HG02970 (cell line): Measurements from ENCODE around the gene EDN2.

ENCODE experiments used
- ATAC-seq: cut with Tn5 transposase; IDR thresholded peaks from one replicate; pipeline ENCODE4 v1.9.1; 2021; ENCODE audit warnings: mild to moderate bottlenecking, moderate library complexity, moderate number of reproducible peaks; ENCODE audit not compliant: unreplicated experiment, low FRiP score

The EDN2 gene

GRCh38 chr1:41500378-41500777 lies 15.9 kb upstream of the EDN2 start:
- no peak for ATAC-seq

GRCh38 chr1:41499591-41499990 lies 15.1 kb upstream of the EDN2 start:
- ATAC-seq: no peak

DNA sequence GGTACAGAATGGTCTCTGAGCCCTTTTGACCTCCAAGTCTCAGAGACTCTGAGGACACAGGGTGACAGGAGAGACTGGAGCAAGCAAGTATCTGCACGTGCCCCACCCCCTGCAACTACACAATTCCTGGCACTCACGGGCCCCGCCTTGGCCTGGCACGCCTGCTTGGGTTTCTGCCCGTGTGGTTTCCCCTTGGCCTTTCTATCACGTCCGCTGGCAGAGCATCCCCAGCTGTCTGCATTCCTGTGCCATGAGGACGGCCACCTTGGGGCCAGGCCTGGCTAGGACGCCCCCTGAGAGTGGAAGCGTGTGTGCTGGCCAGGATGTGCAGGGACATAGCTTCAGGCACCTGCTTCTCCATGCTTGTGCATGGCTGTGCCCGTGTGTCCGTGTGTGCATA lies 14.3 kb upstream of the EDN2 start:
- no peak for ATAC-seq

DNA sequence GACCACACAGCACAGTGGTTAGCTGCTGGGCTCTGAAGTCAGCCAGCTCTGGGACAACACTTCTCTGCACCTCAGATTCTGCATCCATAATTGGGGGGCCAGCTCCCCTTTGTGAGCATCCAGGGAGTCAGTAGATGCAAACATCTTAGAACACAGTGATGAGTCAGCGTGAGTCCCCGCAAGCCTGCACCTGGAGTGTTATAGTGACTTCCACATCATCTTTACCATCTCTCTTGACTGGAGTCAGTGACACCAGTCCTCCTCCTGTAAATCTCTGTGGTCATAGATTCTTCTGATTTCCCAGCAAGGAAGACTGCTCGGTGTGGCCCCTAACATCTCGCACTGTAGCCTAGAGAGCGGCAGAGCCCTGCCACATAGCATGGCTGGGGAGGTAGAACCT lies 13.9 kb upstream of the EDN2 start:
- ATAC-seq: no peak

- ATAC-seq: no peak
Observed at GRCh38 chr1:41497461-41498030, 13.1 kb upstream of the EDN2 start.

- ATAC-seq: no peak
Observed at GRCh38 chr1:41497056-41497440, 12.6 kb upstream of the EDN2 start.

- ATAC-seq: no peak
Observed at GRCh38 chr1:41496080-41497055, 11.9 kb upstream of the EDN2 start.

- no peak for ATAC-seq
Observed at GRCh38 chr1:41495210-41495948, 10.9 kb upstream of the EDN2 start.

DNA sequence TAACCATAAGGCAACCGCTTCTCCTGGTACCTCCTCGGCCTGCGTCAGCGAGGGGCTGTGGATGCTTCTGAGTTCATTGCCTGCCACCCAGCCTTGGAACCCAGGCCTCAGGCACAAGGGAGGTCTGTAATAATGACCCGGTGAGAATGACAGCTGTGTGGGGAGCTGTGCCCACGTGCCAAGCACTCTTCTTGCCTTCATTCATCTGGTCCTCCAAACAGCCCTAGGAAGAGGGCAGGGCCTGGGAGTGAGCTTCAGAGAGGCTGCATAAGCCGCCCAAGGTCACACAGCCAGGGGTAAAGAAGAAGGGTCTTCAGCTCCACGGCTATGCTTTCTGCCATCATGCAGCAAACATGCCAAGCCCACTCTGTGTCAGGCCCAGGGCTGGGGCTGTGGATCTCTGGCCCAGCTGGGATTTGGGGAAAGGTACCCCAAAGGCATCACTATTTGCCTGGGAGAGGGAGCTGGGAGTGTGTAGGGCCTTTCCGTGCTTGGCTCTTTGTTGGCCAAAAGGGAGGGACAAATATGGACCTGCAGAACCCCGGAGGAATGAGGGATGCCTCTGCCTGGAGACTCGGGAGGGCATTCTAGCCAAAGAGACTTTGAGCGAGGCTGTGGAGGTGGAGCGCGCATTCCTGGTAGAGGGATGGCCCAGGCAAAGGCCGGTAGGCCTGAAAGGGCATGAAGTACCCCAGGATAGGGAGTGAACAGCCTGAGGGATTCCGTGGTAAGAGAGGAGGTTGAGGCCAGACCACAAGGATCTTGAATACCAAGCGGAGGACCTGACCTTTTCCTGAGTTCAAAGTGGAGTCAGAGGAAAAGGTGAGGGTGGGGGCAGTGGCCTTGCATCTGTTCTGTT lies 10.1 kb upstream of the EDN2 start:
- ATAC-seq: no peak

DNA sequence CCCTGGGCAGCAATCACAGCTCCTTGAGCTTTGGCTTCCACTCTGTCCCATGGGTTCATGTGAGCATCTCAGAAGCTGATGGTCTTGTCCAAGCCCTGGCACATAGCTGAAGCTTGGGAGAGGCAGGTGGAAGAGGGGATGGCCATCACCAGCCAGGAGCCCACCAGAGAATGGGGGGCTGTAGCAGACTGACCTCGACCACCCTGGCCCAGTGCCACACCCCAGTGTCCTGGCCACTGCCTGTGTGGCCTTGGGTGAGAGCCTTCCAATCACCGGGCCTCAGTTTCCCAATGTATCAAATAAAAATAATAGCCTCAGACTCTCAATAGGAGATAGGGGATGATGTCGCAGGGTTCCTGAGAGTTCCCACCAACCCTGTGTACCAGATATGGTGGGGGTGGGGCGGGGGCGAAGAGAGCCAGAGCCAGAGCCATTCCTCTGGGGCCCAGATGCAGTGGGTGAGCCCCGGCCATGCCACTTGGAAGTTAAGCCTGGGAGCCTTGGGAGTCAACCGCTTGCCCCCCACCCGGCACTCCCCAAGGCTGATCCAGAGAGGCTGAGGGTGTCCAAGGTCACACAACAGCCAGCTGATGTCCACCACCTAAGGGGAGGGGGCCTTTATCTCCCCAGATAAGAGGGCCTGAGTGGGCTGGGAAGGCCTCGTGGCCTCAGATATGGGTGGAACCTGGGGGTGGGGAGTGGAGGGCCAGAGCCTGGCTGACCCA lies 9.3 kb upstream of the EDN2 start:
- ATAC-seq: no peak

DNA sequence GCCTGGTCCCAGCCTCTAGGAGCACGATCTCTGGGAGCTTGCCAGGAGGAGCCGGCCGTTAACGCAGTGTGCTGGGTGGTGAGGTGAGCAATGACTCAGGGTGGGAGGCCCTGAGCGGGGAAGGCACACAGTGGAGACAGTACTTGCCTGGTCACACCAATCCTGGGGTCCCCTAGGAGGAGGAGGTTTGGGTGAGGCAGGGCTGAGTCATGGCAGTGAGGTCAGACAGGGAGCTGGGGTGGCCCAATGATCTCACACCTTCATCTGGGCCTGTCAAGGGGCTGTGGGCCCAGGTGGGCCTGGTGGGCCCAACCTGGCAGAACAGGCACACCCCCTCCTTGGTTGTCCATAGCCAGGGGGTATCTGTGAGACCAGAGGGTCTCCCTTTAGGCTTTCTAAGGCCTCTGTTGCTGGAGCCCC lies 8.6 kb upstream of the EDN2 start:
- no peak for ATAC-seq

GRCh38 chr1:41492341-41492848 lies 7.9 kb upstream of the EDN2 start:
- ATAC-seq: no peak

DNA sequence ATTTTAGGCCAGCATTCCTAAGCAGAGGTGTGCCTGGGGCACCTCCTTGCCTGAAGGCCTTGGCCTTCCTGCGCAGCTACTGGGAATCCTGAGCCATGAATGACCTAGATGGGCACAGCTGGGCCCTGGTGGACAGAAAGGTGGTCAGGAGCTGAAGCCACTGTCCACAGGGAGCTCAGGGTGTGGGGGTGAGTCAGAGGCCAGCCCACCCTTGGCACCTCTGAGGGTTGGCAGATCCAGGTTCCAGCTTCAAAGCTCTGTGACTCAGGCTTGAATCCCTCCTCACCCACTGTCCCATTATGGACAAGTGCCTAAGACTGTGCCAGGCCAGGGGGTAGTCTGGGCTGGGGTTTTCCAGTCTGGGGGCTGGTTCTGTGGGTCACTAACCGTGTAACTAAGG lies 6.4 kb upstream of the EDN2 start:
- ATAC-seq: no peak

DNA sequence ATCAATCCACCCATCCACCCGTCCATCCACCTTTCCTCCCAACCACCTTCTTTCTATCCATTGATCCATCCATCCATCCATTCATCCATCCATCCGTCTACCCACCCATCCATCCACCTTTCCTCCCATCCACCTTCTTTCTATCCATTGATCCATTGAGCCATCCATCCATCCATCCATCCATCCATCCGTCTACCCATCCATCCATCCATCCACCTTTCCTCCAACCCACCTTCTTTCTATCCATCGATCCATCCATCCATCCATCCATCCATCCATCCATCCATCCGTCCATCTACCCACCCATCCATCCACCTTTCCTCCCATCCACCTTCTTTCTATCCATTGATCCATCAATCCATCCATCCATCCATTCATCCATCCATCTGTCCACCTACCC lies 5.1 kb upstream of the EDN2 start:
- ATAC-seq: no peak

DNA sequence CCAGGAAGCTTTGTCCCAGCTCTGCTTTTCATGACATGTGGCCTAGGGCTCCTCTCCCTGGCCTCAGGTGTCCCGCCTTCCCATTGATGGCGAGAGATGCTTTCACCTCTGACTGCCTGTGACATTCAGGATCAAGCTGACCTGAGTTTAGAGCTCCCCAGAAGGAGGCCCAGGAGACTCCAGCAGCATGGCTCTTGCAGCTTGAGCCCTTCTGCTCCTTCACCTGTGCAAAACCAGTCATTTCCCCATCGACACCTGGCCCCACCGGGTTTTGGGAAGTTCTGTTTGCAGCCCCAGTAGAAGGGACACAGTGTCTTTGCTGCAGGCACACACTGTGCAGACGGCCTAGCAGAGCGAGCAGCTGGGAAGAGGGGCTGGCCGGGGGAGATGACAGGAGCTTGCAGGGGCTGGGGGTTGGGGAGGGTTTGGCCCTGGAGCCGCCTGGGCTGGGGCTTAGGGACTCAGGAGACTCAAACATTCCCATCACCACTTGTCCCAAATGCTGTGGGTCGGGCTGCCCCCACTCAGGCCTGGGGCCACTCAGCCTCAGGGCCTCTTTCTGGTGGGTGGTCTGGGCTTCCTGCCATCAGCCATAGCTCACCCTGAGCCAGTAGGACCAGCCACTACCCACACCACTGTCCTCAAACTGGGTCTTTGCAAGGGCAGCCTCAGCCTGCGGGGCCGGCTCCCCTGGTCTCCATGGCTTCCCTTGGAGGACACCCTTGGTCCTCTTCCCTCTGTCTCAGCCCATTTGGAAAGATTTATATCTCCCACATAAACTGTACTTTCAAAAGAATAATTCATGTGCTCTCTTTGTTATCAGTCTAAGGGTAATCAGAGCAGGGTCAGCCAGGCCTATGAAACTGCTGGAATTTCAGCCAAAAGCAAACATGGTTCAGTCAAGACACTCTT lies 3.8 kb upstream of the EDN2 start:
- no peak for ATAC-seq

- ATAC-seq: no peak
Observed at GRCh38 chr1:41487126-41488039, 2.9 kb upstream of the EDN2 start.

- no peak for ATAC-seq
Observed at GRCh38 chr1:41486371-41487125, 2.1 kb upstream of the EDN2 start.
